Lower leg skin (tissue), 4 donors: ENCODE measurements around the gene PANK1. TPM values are rescaled to one million over a fixed set of nuclear protein-coding genes. Genes with fewer than 3 reads are reported as not detected.

Source experiments
- DNase-seq, 2 donors: peaks; one replicate each; pipeline ENCODE4 v3.0.0-alpha.2; 2019; ENCODE audit warnings: low spot score in 2 of 2
- H3K4me3 ChIP-seq: fragments of 200-600 bp; sonication (generic); 2 replicates; pipeline ENCODE4 v1.5.1; 2017; ENCODE audit warnings: mild to moderate bottlenecking, low read depth; ENCODE audit not compliant: poor library complexity, severe bottlenecking
- POLR2A ChIP-seq, 2 donors: fragments of 450-650 bp; IDR thresholded peaks; one replicate each; pipeline ENCODE4 v1.6.1; 2016 to 2017; ENCODE audit warnings: antibody characterized with exemption in 2 of 2, mild to moderate bottlenecking in 1 of 2, moderate library complexity in 1 of 2
- WGBS, 2 donors: methylation state at CpG; one replicate each; pipeline ENCODE4 v1.1.5; 2018; 5-methylcytosine and 5-hydroxymethylcytosine counted together
- intact Hi-C: fragments of 100-400 bp; cut with DNase I; formaldehyde crosslinking; loops from one replicate; pipeline ENCODE4 v1.15.0; 2023; ENCODE audit warnings: low total_unique reads
- microRNA counts, 2 donors: library from miRNA; unstranded; fragments of <30 nt; microRNA quantifications; one replicate each; lab custom pipeline; 2016
- microRNA-seq, 2 donors: library from miRNA; unstranded; fragments of <30 nt; microRNA quantifications; one replicate each; pipeline ENCODE4, GENCODE V29; 2016; ENCODE audit warnings: borderline replicate concordance in 2 of 2, borderline number of aligned reads in 1 of 2
- total RNA-seq, 4 donors: library from RNA; depleted of rRNA; stranded (reverse); fragments of >200 nt; gene quantifications; one replicate each; pipeline ENCODE4 v1.1.0, GENCODE V29; 2016
- TF ChIP-seq, protein P1 (sequence below), 3 donors: fragments of 450-650 bp; IDR thresholded peaks; one replicate each; pipeline ENCODE4 v1.5.1; 2016; ENCODE audit warnings: antibody characterized with exemption in 3 of 3, mild to moderate bottlenecking in 3 of 3, moderate library complexity in 2 of 3

Gene PANK1
- total RNA-seq, 4 donors from 2014 or later, result 10.8 to 36.3 (median 30.2) TPM

- no peak for DNase-seq
- 64 to 74% methylated on average over 1 of the region's 1 CpG for WGBS, 2 donors
- no peak overlapping the region for H3K4me3 ChIP-seq
- TF ChIP-seq, protein P1, sequence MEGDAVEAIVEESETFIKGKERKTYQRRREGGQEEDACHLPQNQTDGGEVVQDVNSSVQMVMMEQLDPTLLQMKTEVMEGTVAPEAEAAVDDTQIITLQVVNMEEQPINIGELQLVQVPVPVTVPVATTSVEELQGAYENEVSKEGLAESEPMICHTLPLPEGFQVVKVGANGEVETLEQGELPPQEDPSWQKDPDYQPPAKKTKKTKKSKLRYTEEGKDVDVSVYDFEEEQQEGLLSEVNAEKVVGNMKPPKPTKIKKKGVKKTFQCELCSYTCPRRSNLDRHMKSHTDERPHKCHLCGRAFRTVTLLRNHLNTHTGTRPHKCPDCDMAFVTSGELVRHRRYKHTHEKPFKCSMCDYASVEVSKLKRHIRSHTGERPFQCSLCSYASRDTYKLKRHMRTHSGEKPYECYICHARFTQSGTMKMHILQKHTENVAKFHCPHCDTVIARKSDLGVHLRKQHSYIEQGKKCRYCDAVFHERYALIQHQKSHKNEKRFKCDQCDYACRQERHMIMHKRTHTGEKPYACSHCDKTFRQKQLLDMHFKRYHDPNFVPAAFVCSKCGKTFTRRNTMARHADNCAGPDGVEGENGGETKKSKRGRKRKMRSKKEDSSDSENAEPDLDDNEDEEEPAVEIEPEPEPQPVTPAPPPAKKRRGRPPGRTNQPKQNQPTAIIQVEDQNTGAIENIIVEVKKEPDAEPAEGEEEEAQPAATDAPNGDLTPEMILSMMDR (IDR thresholded peaks at IDR 0.05), result no peak
- TF ChIP-seq POLR2A (IDR thresholded peaks at IDR 0.05), result no peak
- intact Hi-C loops, result no loop called here
Observed at GRCh38 chr10:89537364-89537763, 107.7 kb downstream of the PANK1 start.

GRCh38 chr10:89536013-89536354, 109.1 kb downstream of the PANK1 start:
- intact Hi-C loops, result no loop called here
- WGBS, 2 donors, result 26 to 35% methylated on average over 11 to 16 of the region's 16 CpGs
- TF ChIP-seq, protein P1 (IDR thresholded peaks at IDR 0.05), result no peak
- no peak for TF ChIP-seq POLR2A (IDR thresholded peaks at IDR 0.05)
- DNase-seq, result no peak
- H3K4me3 ChIP-seq, result no peak overlapping the region

DNA sequence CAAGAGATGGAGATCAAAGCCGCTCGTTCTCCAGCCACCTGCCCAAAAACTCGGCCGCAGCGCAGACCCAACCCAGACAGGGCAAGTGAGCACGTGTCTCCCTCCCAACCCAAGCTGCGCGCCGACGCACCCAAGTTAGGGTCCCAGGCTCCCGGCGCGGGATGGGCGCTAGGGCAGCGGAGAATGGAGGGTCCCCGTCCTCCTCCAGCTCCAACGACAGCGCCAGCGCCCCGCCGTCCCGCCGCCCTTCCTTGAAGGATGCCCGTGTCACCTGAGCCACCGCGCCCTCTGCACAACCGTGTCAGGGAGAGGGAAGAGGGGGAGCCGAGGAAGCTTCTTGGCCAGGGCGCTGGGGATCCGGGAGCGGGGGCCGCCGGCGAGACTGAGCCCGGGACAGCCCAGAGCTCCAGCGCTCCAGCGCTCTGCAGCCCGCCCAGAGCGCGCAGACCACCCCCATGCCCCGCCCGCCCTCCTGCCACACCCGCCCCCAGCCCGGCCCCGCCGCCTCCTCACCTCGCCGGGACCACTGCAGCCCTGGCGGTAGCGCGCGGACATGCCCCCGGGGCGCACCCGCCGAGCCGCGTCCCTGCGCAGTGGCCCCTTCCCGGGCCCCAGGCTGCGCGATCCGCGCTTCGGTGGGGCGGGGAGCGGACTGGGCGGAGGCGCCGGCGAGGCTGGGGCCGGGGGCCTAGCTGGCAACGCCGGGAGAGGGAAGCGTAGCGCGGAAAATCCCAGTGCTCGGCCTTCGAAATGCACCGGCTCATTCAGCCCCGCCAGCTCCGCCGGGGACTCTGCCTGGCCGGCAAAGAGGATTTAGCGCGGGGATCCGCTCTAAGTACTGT, 109.7 kb downstream of the PANK1 start, which contains the start of gene SLC16A12:
Gene SLC16A12, minus strand, starts transcription at position 424 of the 842 bp plus-strand sequence. CDS start 73,016 bp downstream, outside the sequence.
- intact Hi-C loops, result no loop called here
- 0 to 6% methylated on average over 16 to 20 of the region's 87 CpGs for WGBS, 2 donors
- DNase-seq, result no peak
- TF ChIP-seq, protein P1 (IDR thresholded peaks at IDR 0.05), result no peak
- no peak for TF ChIP-seq POLR2A (IDR thresholded peaks at IDR 0.05)
- no peak within 1 kb of the TSS for H3K4me3 ChIP-seq

GRCh38 chr10:89534826-89535166, 110.2 kb downstream of the PANK1 start:
- intact Hi-C loops, result no loop called here
- TF ChIP-seq, protein P1 (IDR thresholded peaks at IDR 0.05), result no peak
- TF ChIP-seq POLR2A (IDR thresholded peaks at IDR 0.05), result no peak
- no peak overlapping the region for H3K4me3 ChIP-seq
- 17% methylated on average over 8 of the region's 8 CpGs for WGBS, 2 donors
- DNase-seq, result no peak

MicroRNAs within 50 kb of the gene (microRNA counts, 767-probe panel; counts per million panel counts)
- microRNA hsa-miR-107 (lab: Ali Mortazavi, UCI), result 0 to 358 counts per million in 2 donors

Small RNAs within 50 kb of the gene (microRNA-seq; reads per million reads assigned to microRNA genes)
- gene MIR107, result 465 to 539 reads per million in 2 donors

Other genes with a start within 250 kb of the PANK1 start
- gene IFIT5, start 230.7 kb downstream of the PANK1 start, total RNA-seq, result 10 to 100 TPM in 1 of 4 donors, 1 to 10 TPM in 3; 6.1 to 10.3 (median 7.3) TPM
- 1 to 10 TPM in 2 of 4 donors, under 1 TPM in 2; 0.13 to 1.5 (median 0.90) TPM for gene SLC16A12, start 109.6 kb downstream of the PANK1 start, total RNA-seq
- gene KIF20B, start 56.3 kb upstream of the PANK1 start, total RNA-seq, result 1 to 10 TPM; 3.2 to 6.2 (median 5.7) TPM